Keratinocyte (primary cell): ENCODE data around the gene NSUN4. TPM values are rescaled to one million over a fixed set of nuclear protein-coding genes. Genes with fewer than 3 reads are reported as not detected.
A peak's percentile ranks its signal among the peaks of the same experiment; 100 is the strongest.

Experiments
- DNase-seq: peaks from one replicate; pipeline ENCODE4 v3.0.0-alpha.2; 2011; ENCODE audit warnings: low read depth, missing footprints, low spot score
- FAIRE-seq: peaks from 2 replicates; lab custom pipeline; 2011; peaks lifted over from hg19 to GRCh38; lab: Jason Lieb, UNC
- H2AFZ ChIP-seq: 2 replicates; pipeline ENCODE4 v1.6.0; 2012; ENCODE audit warnings: low read length, control low read depth, inconsistent platforms; ENCODE audit not compliant: control insufficient read depth
- H3K27ac ChIP-seq: 2 replicates; pipeline ENCODE4 v1.5.1; 2011; ENCODE audit warnings: low read length; ENCODE audit not compliant: control insufficient read depth, insufficient read depth
- H3K27me3 ChIP-seq: 3 replicates; pipeline ENCODE4 v1.6.0; 2011; ENCODE audit warnings: low read length; ENCODE audit not compliant: control insufficient read depth, insufficient read depth; ENCODE audit errors: extremely low read depth
- H3K36me3 ChIP-seq, 2 experiments: 2 replicates in 1 of 2; 3 replicates in 1 of 2; pipeline ENCODE4 v1.5.1; 2011; ENCODE audit warnings: low read length in 2 of 2, mild to moderate bottlenecking in 1 of 2; ENCODE audit not compliant: control insufficient read depth in 2 of 2, insufficient read depth in 2 of 2; ENCODE audit errors: extremely low read depth in 1 of 2
- H3K4me1 ChIP-seq: 3 replicates; pipeline ENCODE4 v1.5.1; 2011; ENCODE audit warnings: low read length; ENCODE audit not compliant: control insufficient read depth, insufficient read depth; ENCODE audit errors: extremely low read depth
- H3K4me2 ChIP-seq: 3 replicates; pipeline ENCODE4 v1.6.0; 2011; ENCODE audit warnings: low read depth, low read length; ENCODE audit not compliant: control insufficient read depth, insufficient read depth; ENCODE audit errors: extremely low read depth
- H3K4me3 ChIP-seq, 3 experiments: fragments of 200-600 bp in 1 of 3; sonication (generic) in 1 of 3; 2 replicates in 2 of 3; 3 replicates in 1 of 3; pipeline ENCODE4 v1.5.1; 2011 to 2016; ENCODE audit warnings: low read length in 3 of 3, mild to moderate bottlenecking in 3 of 3, control low read depth in 2 of 3, inconsistent platforms in 1 of 3, low read depth in 1 of 3, mixed read lengths in 1 of 3, mixed run types in 1 of 3, moderate library complexity in 1 of 3; ENCODE audit not compliant: control insufficient read depth in 2 of 3, insufficient read depth in 2 of 3; ENCODE audit errors: extremely low read depth in 1 of 3
- H3K79me2 ChIP-seq: 2 replicates; pipeline ENCODE4 v1.6.0; 2012; ENCODE audit warnings: low read length; ENCODE audit not compliant: control insufficient read depth, insufficient read depth
- H3K9ac ChIP-seq: 3 replicates; pipeline ENCODE4 v1.6.0; 2011; ENCODE audit warnings: low read length; ENCODE audit not compliant: control insufficient read depth, insufficient read depth; ENCODE audit errors: extremely low read depth
- H3K9me1 ChIP-seq: 3 replicates; pipeline ENCODE4 v1.6.0; 2011; ENCODE audit warnings: low read length; ENCODE audit not compliant: control insufficient read depth, insufficient read depth; ENCODE audit errors: extremely low read depth
- H3K9me3 ChIP-seq: 2 replicates; pipeline ENCODE4 v1.5.1; 2012; ENCODE audit warnings: low read depth, low read length; ENCODE audit not compliant: control insufficient read depth
- H4K20me1 ChIP-seq: 3 replicates; pipeline ENCODE4 v1.6.0; 2011; ENCODE audit warnings: low read length; ENCODE audit not compliant: control insufficient read depth, insufficient read depth; ENCODE audit errors: extremely low read depth
- EZH2 ChIP-seq: IDR thresholded peaks from one replicate; pipeline ENCODE4 v1.6.1; 2012; ENCODE audit warnings: inconsistent platforms, mild to moderate bottlenecking, low read length, moderate library complexity
- dilution Hi-C: fragments of 300-500 bp; cut with MboI; formaldehyde crosslinking; loops from one replicate; pipeline ENCODE4 v1.7.0; 2020; ENCODE audit warnings: low sequenced_read_pairs; ENCODE audit not compliant: extremely low pct_ligation_motif_present
- polyA plus RNA-seq, 5 experiments: library from polyadenylated mRNA; depleted of rRNA in 3 of 5; stranded (reverse) in 3 of 5; stranded (forward) in 1 of 5; unstranded in 1 of 5; fragments of >200 nt; gene quantifications; 1 replicate in 1 of 5; 2 replicates in 3 of 5; 3 replicates in 1 of 5; pipeline versions ENCODE4 v1.2.1 to v1.2.3, GENCODE V29; 2011 to 2012; ENCODE audit warnings: missing spikeins in 2 of 5, low read depth in 1 of 5, low replicate concordance in 1 of 5
- TF ChIP-seq, protein P1 (sequence below), 3 experiments: IDR thresholded peaks in 1 of 3; conservative IDR thresholded peaks in 1 of 3; optimal IDR thresholded peaks in 1 of 3; 2 replicates in 2 of 3; 3 replicates in 1 of 3; pipeline versions ENCODE3 to v1.5.1; 2011; ENCODE audit warnings: low read length in 3 of 3, mild to moderate bottlenecking in 3 of 3, moderate library complexity in 2 of 3, control low read depth in 1 of 3, inconsistent platforms in 1 of 3; ENCODE audit not compliant: insufficient read depth in 2 of 3; ENCODE audit errors: extremely low read depth in 1 of 3

Gene NSUN4
- polyA plus RNA-seq, 1 donor (not counting 4 experiments of a cell fraction or from before 2014, with no cell fraction given) = 26.3 TPM

GRCh38 chr1:46298387-46298786 is 42.2 kb upstream of the NSUN4 start:
- dilution Hi-C loops = no loop called here
- Histone ChIP-seq H3K79me2 (peaks cover 48% of the 10 kb centered on the region), H2AFZ (no peak overlapping the region), H3K4me3 (no peak overlapping the region), H3K27me3 (no peaks in the 10 kb centered on the region), H3K27ac (no peak overlapping the region), H4K20me1 (no peaks in the 10 kb centered on the region), H3K9me3 (no peaks in the 10 kb centered on the region), H3K4me1 (peaks cover 11% of the 10 kb centered on the region), H3K4me2 (no peak overlapping the region), H3K9me1 (no peaks in the 10 kb centered on the region), H3K9ac (no peak overlapping the region), H3K36me3 (peaks cover 10 to 22% of the 10 kb centered on the region in 2 experiments)
- no peak for FAIRE-seq
- DNase-seq = no peak
- no peak for TF ChIP-seq EZH2
- TF ChIP-seq, protein P1, sequence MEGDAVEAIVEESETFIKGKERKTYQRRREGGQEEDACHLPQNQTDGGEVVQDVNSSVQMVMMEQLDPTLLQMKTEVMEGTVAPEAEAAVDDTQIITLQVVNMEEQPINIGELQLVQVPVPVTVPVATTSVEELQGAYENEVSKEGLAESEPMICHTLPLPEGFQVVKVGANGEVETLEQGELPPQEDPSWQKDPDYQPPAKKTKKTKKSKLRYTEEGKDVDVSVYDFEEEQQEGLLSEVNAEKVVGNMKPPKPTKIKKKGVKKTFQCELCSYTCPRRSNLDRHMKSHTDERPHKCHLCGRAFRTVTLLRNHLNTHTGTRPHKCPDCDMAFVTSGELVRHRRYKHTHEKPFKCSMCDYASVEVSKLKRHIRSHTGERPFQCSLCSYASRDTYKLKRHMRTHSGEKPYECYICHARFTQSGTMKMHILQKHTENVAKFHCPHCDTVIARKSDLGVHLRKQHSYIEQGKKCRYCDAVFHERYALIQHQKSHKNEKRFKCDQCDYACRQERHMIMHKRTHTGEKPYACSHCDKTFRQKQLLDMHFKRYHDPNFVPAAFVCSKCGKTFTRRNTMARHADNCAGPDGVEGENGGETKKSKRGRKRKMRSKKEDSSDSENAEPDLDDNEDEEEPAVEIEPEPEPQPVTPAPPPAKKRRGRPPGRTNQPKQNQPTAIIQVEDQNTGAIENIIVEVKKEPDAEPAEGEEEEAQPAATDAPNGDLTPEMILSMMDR (optimal IDR thresholded peaks at IDR 0.05 in 1 of 3, IDR thresholded peaks at IDR 0.05 in 1 of 3, conservative IDR thresholded peaks at IDR 0.05 in 1 of 3; ENCODE audit: extremely low read depth in 1 of 3, insufficient read depth in 2 of 3, low read length in 3 of 3) = no peak

DNA sequence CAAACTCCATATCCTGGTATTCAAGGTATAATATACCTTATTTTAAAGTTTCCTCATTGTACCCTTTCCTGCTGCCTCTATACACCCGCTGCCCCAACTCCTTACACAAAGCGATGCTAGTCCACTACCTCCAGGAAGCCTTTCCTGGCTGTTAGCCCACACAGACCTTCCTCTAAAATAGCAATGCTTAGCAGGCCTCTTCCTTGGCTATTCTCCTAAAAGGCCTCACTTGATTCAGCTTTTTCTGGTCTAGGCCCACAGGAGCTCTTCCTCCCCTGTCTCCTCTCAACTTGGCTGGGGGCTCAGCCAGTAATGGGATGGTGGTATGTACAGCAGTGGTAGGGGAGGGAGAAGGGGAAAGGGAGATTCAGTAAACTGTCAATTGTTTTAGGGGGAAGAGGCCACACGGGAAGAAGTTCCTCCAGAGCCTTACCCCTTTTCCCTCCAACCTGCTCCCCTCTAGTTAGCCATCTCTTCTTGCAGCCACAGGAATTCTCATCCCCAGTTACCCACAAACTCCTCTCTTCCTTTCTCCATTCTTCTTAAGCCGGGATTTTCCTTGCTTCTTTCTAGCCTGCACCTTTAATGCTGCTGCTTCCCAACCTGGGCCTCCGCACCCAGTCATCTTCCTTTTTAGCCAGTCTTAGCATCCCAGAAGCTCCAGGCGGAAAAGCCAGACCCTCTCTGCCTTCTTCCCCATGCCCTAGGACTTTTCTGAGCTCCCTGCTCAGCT is 39.8 kb upstream of the NSUN4 start:
- H3K4me1 ChIP-seq = peaks cover 17% of the 10 kb centered on the region
- H3K4me2 ChIP-seq = peak overlapping the region; percentile 99
- H3K79me2 ChIP-seq = peaks cover 72% of the 10 kb centered on the region
- no peaks in the 10 kb centered on the region for H3K9me3 ChIP-seq
- peak overlapping the region; percentile 98 for H3K27ac ChIP-seq
- no peak overlapping the region for H2AFZ ChIP-seq
- H4K20me1 ChIP-seq = peaks cover 3% of the 10 kb centered on the region
- dilution Hi-C loops = no loop called here
- no peak for DNase-seq
- H3K9me1 ChIP-seq = no peaks in the 10 kb centered on the region
- H3K27me3 ChIP-seq = no peaks in the 10 kb centered on the region
- TF ChIP-seq, protein P1 (optimal IDR thresholded peaks at IDR 0.05 in 1 of 3, IDR thresholded peaks at IDR 0.05 in 1 of 3, conservative IDR thresholded peaks at IDR 0.05 in 1 of 3; ENCODE audit: extremely low read depth in 1 of 3, insufficient read depth in 2 of 3, low read length in 3 of 3) = no peak
- no peak for TF ChIP-seq EZH2
- FAIRE-seq = no peak
- peak overlapping the region; percentile 96 for H3K9ac ChIP-seq
- peak overlapping the region; percentile 76 to 99 (median 99) for H3K4me3 ChIP-seq
- peaks cover 7 to 15% of the 10 kb centered on the region in 2 experiments for H3K36me3 ChIP-seq
